HCT116 (cell line): ENCODE data around the gene GCK. TPM values are rescaled to one million over a fixed set of nuclear protein-coding genes. Genes with fewer than 3 reads are reported as not detected.

Experiments
- ATAC-seq: fragments of 200-7000 bp; cut with Tn5 transposase; 2 replicates; pipeline ENCODE4 v1.9.1; 2020; ENCODE audit warnings: mild to moderate bottlenecking, moderate library complexity
- BruUV-seq: library from RNA; stranded (reverse); fragments of 400-500 nt; replicated peaks from 2 replicates; lab custom pipeline; 2021; lab: Mats Ljungman, UMichigan
- CTCF ChIA-PET: fragments of 300-600 bp; sonication (Branson Sonifier 250); formaldehyde crosslinking; loops from one replicate; lab custom pipeline; 2021; ENCODE audit warnings: antibody characterized with exemption; lab: Charles Lee
- POLR2A ChIA-PET: fragments of 300-600, 350-600 bp; sonication (Branson Sonifier 250); formaldehyde crosslinking; loops from one replicate; lab custom pipeline; 2021; ENCODE audit warnings: antibody characterized with exemption; lab: Charles Lee
- RAD21 ChIA-PET, 2 experiments: fragments of 300-600 bp; sonication (Branson Sonifier 250); formaldehyde crosslinking; loops; one replicate each; lab custom pipeline; 2023; ENCODE audit warnings: low total read pairs in 2 of 2; ENCODE audit not compliant: uncharacterized antibody in 2 of 2, unreplicated experiment in 2 of 2, low non-redundant PET in 1 of 2; lab: Charles Lee
- DNase-seq: peaks from one replicate; pipeline ENCODE4 v3.0.0-alpha.2; 2010; ENCODE audit warnings: low read depth, low spot score
- H2AFZ ChIP-seq: fragments of 200-600 bp; shearing (Covaris generic), sonication (generic); 2 replicates; pipeline ENCODE4 v1.6.1; 2017; ENCODE audit warnings: low read depth, mixed run types, mixed read lengths, antibody characterized with exemption, low read length; ENCODE audit not compliant: poor library complexity, severe bottlenecking
- H3K27ac ChIP-seq: 2 replicates; pipeline ENCODE4 v1.5.1; 2012; ENCODE audit warnings: low read depth, low read length
- H3K27me3 ChIP-seq: fragments of 200-600 bp; sonication (generic); 2 replicates; pipeline ENCODE4 v1.6.1; 2016; ENCODE audit warnings: mixed run types, low read length, mixed read lengths; ENCODE audit not compliant: insufficient read depth
- H3K36me3 ChIP-seq, 2 experiments: fragments of 200-500 bp in 1 of 2; fragments of 200-600 bp in 1 of 2; sonication (Bioruptor generic) in 1 of 2; sonication (generic) in 1 of 2; 2 replicates each; pipeline versions ENCODE4 v1.5.1 to v1.6.1; 2014 to 2016; ENCODE audit warnings: low read length in 2 of 2, inconsistent platforms in 1 of 2, mixed read lengths in 1 of 2, mixed run types in 1 of 2; ENCODE audit not compliant: insufficient read depth in 2 of 2, control insufficient read depth in 1 of 2
- H3K4me1 ChIP-seq, 2 experiments: fragments of 200-600 bp in 1 of 2; sonication (generic) in 1 of 2; 2 replicates each; pipeline versions ENCODE4 v1.5.1 to v1.6.1; 2012 to 2017; ENCODE audit warnings: low read length in 2 of 2, inconsistent platforms in 1 of 2, mild to moderate bottlenecking in 1 of 2, mixed read lengths in 1 of 2, mixed run types in 1 of 2, moderate library complexity in 1 of 2; ENCODE audit not compliant: insufficient read depth in 2 of 2, control insufficient read depth in 1 of 2
- H3K4me2 ChIP-seq: fragments of 200-600 bp; sonication (generic); 2 replicates; pipeline ENCODE4 v1.6.1; 2017; ENCODE audit warnings: mixed run types, low read length, mixed read lengths
- H3K4me3 ChIP-seq, 2 experiments: fragments of 200-600 bp in 1 of 2; sonication (generic) in 1 of 2; replicated peaks in 1 of 2; 2 replicates each; pipeline ENCODE4 v1.5.1; 2011 to 2016; ENCODE audit warnings: low read length in 2 of 2, control low read depth in 1 of 2, low read depth in 1 of 2, mild to moderate bottlenecking in 1 of 2, mixed read lengths in 1 of 2, mixed run types in 1 of 2
- H3K79me2 ChIP-seq: fragments of 200-600 bp; sonication (generic); 2 replicates; pipeline ENCODE4 v1.6.1; 2017; ENCODE audit warnings: mild to moderate bottlenecking, mixed run types, low read length, moderate library complexity, mixed read lengths; ENCODE audit not compliant: insufficient read depth
- H3K9ac ChIP-seq: fragments of 200-600 bp; sonication (generic); 2 replicates; pipeline ENCODE4 v1.6.1; 2016; ENCODE audit warnings: low read length, mixed read lengths
- H3K9me2 ChIP-seq: fragments of 200-600 bp; sonication (generic), shearing (Covaris generic); 2 replicates; pipeline ENCODE4 v1.6.1; 2017; ENCODE audit warnings: mixed run types, mild to moderate bottlenecking, moderate library complexity; ENCODE audit not compliant: insufficient read depth
- H3K9me3 ChIP-seq, 2 experiments: fragments of 200-500 bp in 1 of 2; fragments of 200-600 bp in 1 of 2; sonication (Bioruptor generic) in 1 of 2; sonication (generic) in 1 of 2; 2 replicates each; pipeline ENCODE4 v1.6.1; 2014 to 2017; ENCODE audit warnings: low read length in 2 of 2, mixed read lengths in 2 of 2, inconsistent platforms in 1 of 2, low read depth in 1 of 2, mild to moderate bottlenecking in 1 of 2, mixed run types in 1 of 2, moderate library complexity in 1 of 2; ENCODE audit not compliant: control insufficient read depth in 1 of 2, insufficient read depth in 1 of 2
- H4K20me1 ChIP-seq: fragments of 200-600 bp; sonication (generic), shearing (Covaris generic); 2 replicates; pipeline ENCODE4 v1.6.1; 2017; ENCODE audit warnings: mixed run types, mild to moderate bottlenecking, moderate library complexity; ENCODE audit not compliant: insufficient read depth
- CBX3 ChIP-seq: IDR thresholded peaks from 2 replicates; pipeline ENCODE4 v1.6.1; 2012; ENCODE audit warnings: low read depth
- CEBPB ChIP-seq: IDR thresholded peaks from 2 replicates; pipeline ENCODE4 v1.6.1; 2012; ENCODE audit warnings: low read depth
- EZH2 ChIP-seq: fragments of 200-600 bp; sonication (generic); IDR thresholded peaks from 2 replicates; pipeline ENCODE4 v1.6.1; 2017; ENCODE audit warnings: antibody characterized with exemption, mixed run types
- EZH2phosphoT487 ChIP-seq: fragments of 200-600 bp; IDR thresholded peaks from 2 replicates; pipeline ENCODE4 v1.6.1; 2018; ENCODE audit warnings: antibody characterized with exemption, borderline replicate concordance
- MAX ChIP-seq: IDR thresholded peaks from 2 replicates; pipeline ENCODE4 v1.6.1; 2012
- RAD21 ChIP-seq: IDR thresholded peaks from 2 replicates; pipeline ENCODE4 v1.6.1; 2012; ENCODE audit warnings: low read depth, mild to moderate bottlenecking
- REST ChIP-seq: IDR thresholded peaks from 2 replicates; pipeline ENCODE4 v1.6.1; 2012; ENCODE audit warnings: low read depth
- SIN3A ChIP-seq: IDR thresholded peaks from 2 replicates; pipeline ENCODE4 v1.6.1; 2012; ENCODE audit warnings: low read depth
- ZFX ChIP-seq: fragments of 450-650 bp; IDR thresholded peaks from 2 replicates; pipeline ENCODE4 v1.6.1; 2017
- ZNF274 ChIP-seq: fragments of 200-500 bp; sonication (Bioruptor generic); IDR thresholded peaks from 2 replicates; pipeline ENCODE4 v1.6.1; 2014; ENCODE audit warnings: mild to moderate bottlenecking, low read depth, low read length, inconsistent platforms
- intact Hi-C: fragments of 100-400 bp; cut with micrococcal nuclease; formaldehyde crosslinking; loops from 2 replicates; pipeline ENCODE4 v1.10.0; 2022
- total RNA-seq: library from RNA; stranded (reverse); gene quantifications from one replicate; pipeline ENCODE4 v1.2.1, GENCODE V29; 2021; ENCODE audit not compliant: unreplicated experiment

GCK gene
- total RNA-seq, 1 experiment from 2014 or later, result 0.34 TPM

GRCh38 chr7:44143646-44144250, 45.5 kb downstream of the GCK start:
- H3K27me3 ChIP-seq, result no peaks in the 10 kb centered on the region
- no peaks in the 10 kb centered on the region for H3K9me3 ChIP-seq
- no peak overlapping the region for H3K27ac ChIP-seq
- no peak overlapping the region for H3K4me2 ChIP-seq
- no peaks in the 10 kb centered on the region for H3K4me1 ChIP-seq
- no peak overlapping the region for H2AFZ ChIP-seq
- no peaks in the 10 kb centered on the region for H3K79me2 ChIP-seq
- no peak overlapping the region for H3K9ac ChIP-seq
- intact Hi-C loops, result no loop called here
- no peak overlapping the region for H3K4me3 ChIP-seq
- ATAC-seq (no peak), DNase-seq (no peak)
- no TSS peak for BruUV-seq
- no peaks in the 10 kb centered on the region for H3K9me2 ChIP-seq
- ChIA-PET CTCF (no interaction called here), RAD21 (no interaction called here), POLR2A (no interaction called here)
- H4K20me1 ChIP-seq, result no peaks in the 10 kb centered on the region
- no peak for TF ChIP-seq ZFX
- no peak for TF ChIP-seq ZNF274
- TF ChIP-seq MAX, result no peak
- no peak for TF ChIP-seq CEBPB
- no peak for TF ChIP-seq EZH2
- TF ChIP-seq RAD21, result no peak
- no peak for TF ChIP-seq CBX3
- no peak for TF ChIP-seq SIN3A
- no peak for TF ChIP-seq EZH2phosphoT487
- TF ChIP-seq REST, result no peak
- no peaks in the 10 kb centered on the region for H3K36me3 ChIP-seq
